HEK293 (cell line): ENCODE data around the gene ASPHD1.

ENCODE experiments used
- HOXC10 ChIP-seq: sonication (generic); formaldehyde crosslinking; IDR thresholded peaks from 2 replicates; pipeline ENCODE4 v1.8.1; 2023; ENCODE audit warnings: mild to moderate bottlenecking, missing genetic modification reagents
- HOXD13 ChIP-seq: sonication (generic); formaldehyde crosslinking; IDR thresholded peaks from 2 replicates; pipeline ENCODE4 v1.8.0; 2022; ENCODE audit warnings: missing genetic modification reagents, borderline replicate concordance
- KLF8 ChIP-seq: fragments of 450-650 bp; formaldehyde crosslinking; IDR thresholded peaks from 2 replicates; pipeline ENCODE4 v1.5.1; 2016; ENCODE audit warnings: missing biosample characterization, missing genetic modification characterization
- KLF9 ChIP-seq: fragments of 450-650 bp; formaldehyde crosslinking; IDR thresholded peaks from 2 replicates; pipeline ENCODE4 v1.5.1; 2016; ENCODE audit warnings: missing biosample characterization, missing genetic modification characterization, low read depth
- OVOL3 ChIP-seq: fragments of 450-650 bp; formaldehyde crosslinking; IDR thresholded peaks from 2 replicates; pipeline ENCODE4 v1.5.1; 2016; ENCODE audit warnings: missing biosample characterization, missing genetic modification characterization
- PBX3 ChIP-seq: sonication (generic); formaldehyde crosslinking; IDR thresholded peaks from 2 replicates; pipeline ENCODE4 v1.8.1; 2022; ENCODE audit warnings: mild to moderate bottlenecking, moderate library complexity, missing genetic modification reagents
- PRDM2 ChIP-seq: fragments of 450-650 bp; formaldehyde crosslinking; IDR thresholded peaks from 2 replicates; pipeline ENCODE4 v1.5.1; 2016; ENCODE audit warnings: missing biosample characterization, missing genetic modification characterization, borderline replicate concordance
- RBAK ChIP-seq: fragments of 450-650 bp; formaldehyde crosslinking; IDR thresholded peaks from 2 replicates; pipeline ENCODE4 v1.5.1; 2016; ENCODE audit warnings: missing biosample characterization, missing genetic modification characterization
- ZBTB26 ChIP-seq: fragments of 450-650 bp; formaldehyde crosslinking; optimal IDR thresholded peaks from 2 replicates; pipeline ENCODE3; 2016; ENCODE audit warnings: missing biosample characterization, mild to moderate bottlenecking, missing genetic modification characterization
- ZBTB44 ChIP-seq: fragments of 450-650 bp; IDR thresholded peaks from 2 replicates; pipeline ENCODE4 v1.5.1; 2018; ENCODE audit warnings: missing biosample characterization, mild to moderate bottlenecking, missing genetic modification characterization
- ZBTB48 ChIP-seq: fragments of 450-650 bp; formaldehyde crosslinking; IDR thresholded peaks from 2 replicates; pipeline ENCODE4 v1.5.1; 2016; ENCODE audit warnings: missing biosample characterization, missing genetic modification characterization
- ZBTB49 ChIP-seq: fragments of 450-650 bp; formaldehyde crosslinking; IDR thresholded peaks from 2 replicates; pipeline ENCODE4 v1.5.1; 2016; ENCODE audit warnings: missing biosample characterization, missing genetic modification characterization, low read depth
- ZBTB8A ChIP-seq: fragments of 450-650 bp; formaldehyde crosslinking; IDR thresholded peaks from 2 replicates; pipeline ENCODE4 v1.5.1; 2016; ENCODE audit warnings: missing biosample characterization, missing genetic modification characterization
- ZFHX2 ChIP-seq: fragments of 450-650 bp; formaldehyde crosslinking; conservative IDR thresholded peaks from 2 replicates; pipeline ENCODE4 v1.5.1; 2016; ENCODE audit warnings: missing biosample characterization, missing genetic modification characterization
- ZNF18 ChIP-seq: fragments of 450-650 bp; formaldehyde crosslinking; IDR thresholded peaks from 2 replicates; pipeline ENCODE4 v1.5.1; 2016; ENCODE audit warnings: missing biosample characterization, missing genetic modification characterization
- ZNF239 ChIP-seq: fragments of 450-650 bp; formaldehyde crosslinking; IDR thresholded peaks from 2 replicates; pipeline ENCODE4 v1.5.1; 2016; ENCODE audit warnings: missing biosample characterization, missing genetic modification characterization
- ZNF302 ChIP-seq: fragments of 450-650 bp; formaldehyde crosslinking; IDR thresholded peaks from 2 replicates; pipeline ENCODE4 v1.5.1; 2016; ENCODE audit warnings: missing biosample characterization, missing genetic modification characterization, low read depth
- ZNF37A ChIP-seq: fragments of 450-650 bp; IDR thresholded peaks from 2 replicates; pipeline ENCODE4 v1.5.1; 2018; ENCODE audit warnings: missing biosample characterization, missing genetic modification characterization
- ZNF394 ChIP-seq: fragments of 450-650 bp; formaldehyde crosslinking; IDR thresholded peaks from 2 replicates; pipeline ENCODE4 v1.5.1; 2016; ENCODE audit warnings: missing biosample characterization, missing genetic modification characterization, mild to moderate bottlenecking, moderate library complexity, borderline replicate concordance
- ZNF514 ChIP-seq: fragments of 450-650 bp; formaldehyde crosslinking; IDR thresholded peaks from 2 replicates; pipeline ENCODE4 v1.5.1; 2016; ENCODE audit warnings: missing biosample characterization, missing genetic modification characterization
- ZNF558 ChIP-seq: fragments of 450-650 bp; formaldehyde crosslinking; IDR thresholded peaks from 2 replicates; pipeline ENCODE4 v1.5.1; 2016; ENCODE audit warnings: missing biosample characterization, missing genetic modification characterization
- ZNF585B ChIP-seq: fragments of 450-650 bp; formaldehyde crosslinking; IDR thresholded peaks from 2 replicates; pipeline ENCODE4 v1.5.1; 2016; ENCODE audit warnings: missing biosample characterization, missing genetic modification characterization
- ZNF596 ChIP-seq: fragments of 450-650 bp; IDR thresholded peaks from 2 replicates; pipeline ENCODE4 v1.5.0; 2018; ENCODE audit warnings: missing biosample characterization, mild to moderate bottlenecking, missing genetic modification characterization, moderate library complexity
- ZNF843 ChIP-seq: fragments of 450-650 bp; formaldehyde crosslinking; IDR thresholded peaks from 2 replicates; pipeline ENCODE4 v1.5.1; 2016; ENCODE audit warnings: missing biosample characterization, missing genetic modification characterization

Gene ASPHD1

GRCh38 chr16:29943846-29944799, 43.8 kb downstream of the ASPHD1 start (continued):
- TF ChIP-seq KLF8 (tag by site-specific recombination) (peak; percentile 97), ZNF585B (tag by site-specific recombination) (no peak), ZNF302 (tag by site-specific recombination) (no peak), ZNF843 (tag by site-specific recombination) (peak; percentile 78), ZNF37A (tag by site-specific recombination) (no peak), HOXD13 (CRISPR knock-in tag) (peak; percentile 80; the same call in 1 of the 2 replicates), ZFHX2 (tag by site-specific recombination) (peak; percentile 97), ZNF558 (tag by site-specific recombination) (peak; percentile 20; the same call in 1 of the 2 replicates), ZBTB44 (tag by site-specific recombination) (peak; percentile 95), ZNF514 (tag by site-specific recombination) (no peak), ZBTB26 (tag by site-specific recombination) (peak; percentile 17), ZNF394 (tag by site-specific recombination) (peak; percentile 83), ZNF239 (tag by site-specific recombination) (no peak), KLF9 (tag by site-specific recombination) (peak; percentile 84), ZBTB8A (tag by site-specific recombination) (peak; percentile 95), PRDM2 (no peak), ZBTB48 (tag by site-specific recombination) (no peak; the same call in 1 of the 2 replicates), RBAK (tag by site-specific recombination) (no peak), OVOL3 (tag by site-specific recombination) (peak; percentile 46; the same call in 1 of the 2 replicates), PBX3 (CRISPR knock-in tag) (no peak), HOXC10 (0 out of 2 replicates have a peak, but pooled peaks have one; percentile 36), ZBTB49 (tag by site-specific recombination) (no peak), ZNF18 (tag by site-specific recombination) (no peak; the same call in none of the 2 replicates), ZNF596 (tag by site-specific recombination) (no peak)
